GM21381 (cell line): ENCODE measurements around the gene CLBA1.
"Not testable (repeated sequence)": the region's sequence is repeated elsewhere in the genome, so short reads cannot be mapped to it uniquely, and the experiment has no call there.

Experiments used
- ATAC-seq: cut with Tn5 transposase; IDR thresholded peaks from one replicate; pipeline ENCODE4 v1.9.1; 2021; ENCODE audit warnings: mild to moderate bottlenecking, moderate library complexity; ENCODE audit not compliant: unreplicated experiment

The CLBA1 gene

GRCh38 chr14:104985675-104986486 is at the start of gene CLBA1:
TSS of gene CLBA1 (plus strand) at chr14:104985788. CDS start at chr14:104986432, 644 bp downstream.
- peak; percentile 93 for ATAC-seq

- ATAC-seq: no peak
These were observed 49.6 kb upstream of the CLBA1 start for GRCh38 chr14:104935955-104936354.

GRCh38 chr14:104936361-104937155 is 49.0 kb upstream of the CLBA1 start:
- ATAC-seq: no peak

GRCh38 chr14:104937161-104937560 is 48.4 kb upstream of the CLBA1 start:
- no peak for ATAC-seq

- no peak for ATAC-seq
These were observed 47.8 kb upstream of the CLBA1 start for GRCh38 chr14:104937694-104938365.

GRCh38 chr14:104938436-104938835 is 47.2 kb upstream of the CLBA1 start:
- no peak for ATAC-seq

GRCh38 chr14:104938960-104939359 is 46.6 kb upstream of the CLBA1 start:
- ATAC-seq: no peak

GRCh38 chr14:104939666-104940410 is 45.8 kb upstream of the CLBA1 start:
- ATAC-seq: no peak

- no peak for ATAC-seq
These were observed 45.0 kb upstream of the CLBA1 start for GRCh38 chr14:104940526-104941150.

- no peak for ATAC-seq
These were observed 43.9 kb upstream of the CLBA1 start for GRCh38 chr14:104941508-104942365.

GRCh38 chr14:104942586-104942985 is 43.0 kb upstream of the CLBA1 start:
- ATAC-seq: no peak

- not testable (repeated sequence) for ATAC-seq
These were observed 42.2 kb upstream of the CLBA1 start for GRCh38 chr14:104943216-104944015.

- not testable (repeated sequence) for ATAC-seq
These were observed 41.6 kb upstream of the CLBA1 start for GRCh38 chr14:104944016-104944308.

- not testable (repeated sequence) for ATAC-seq
These were observed 41.0 kb upstream of the CLBA1 start for GRCh38 chr14:104944436-104945205.

GRCh38 chr14:104945266-104945665 is 40.3 kb upstream of the CLBA1 start:
- ATAC-seq: not testable (repeated sequence)

GRCh38 chr14:104945986-104946965 is 39.3 kb upstream of the CLBA1 start:
- not testable (repeated sequence) for ATAC-seq

GRCh38 chr14:104947201-104947600 is 38.4 kb upstream of the CLBA1 start:
- ATAC-seq: not testable (repeated sequence)
